ENCODE data around the gene SERHL2. TPM values are rescaled to one million over a fixed set of nuclear protein-coding genes. Genes with fewer than 3 reads are reported as not detected.
"Not testable (repeated sequence)": the region's sequence is repeated elsewhere in the genome, so short reads cannot be mapped to it uniquely, and the experiment has no call there.

The SERHL2 gene
- total and polyA plus RNA-seq, 12 donors = 1.4 to 6.1 (median 3.5) TPM

DNA sequence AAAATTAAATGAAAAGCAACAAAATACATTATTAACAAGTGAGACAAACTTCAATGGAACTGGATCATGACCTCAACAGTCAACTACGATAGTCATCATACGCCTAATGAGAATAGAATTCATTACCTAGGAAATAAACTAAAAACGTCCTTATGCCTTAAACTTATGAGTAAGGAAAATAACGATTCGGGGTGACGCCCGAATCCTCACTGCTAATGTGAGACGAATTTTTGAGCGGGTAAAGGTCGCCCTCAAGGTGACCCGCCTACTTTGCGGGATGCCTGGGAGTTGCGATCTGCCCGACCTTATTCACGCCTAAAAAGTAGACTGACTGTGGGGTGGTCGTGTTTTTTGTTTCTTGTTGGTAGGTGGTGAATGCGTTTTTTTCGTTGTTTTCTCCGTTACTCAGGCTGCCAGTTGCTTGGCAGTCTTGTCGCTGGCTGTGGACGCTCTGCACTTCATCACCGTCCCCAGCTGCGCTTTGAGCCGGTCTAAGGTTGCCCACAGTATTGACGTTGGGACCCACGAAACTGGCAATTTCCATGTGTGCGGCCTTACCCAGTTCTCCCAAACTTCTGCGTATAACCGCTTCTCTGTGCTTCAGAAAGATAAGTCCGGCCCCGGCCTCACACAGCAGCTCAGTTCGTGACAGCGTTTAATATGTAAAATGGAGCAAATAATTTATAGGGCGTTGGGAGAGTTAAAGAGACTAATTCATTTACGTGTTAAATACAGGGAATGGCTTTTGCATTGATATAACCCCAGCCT, 61.5 kb downstream of the SERHL2 start:
- WGBS, 2 donors = 0% methylated on average over 35 of the region's 35 CpGs
- H3K27ac ChIP-seq = peak overlapping the region; percentile 79 to 99 (median 97)
- TF ChIP-seq, protein P1, sequence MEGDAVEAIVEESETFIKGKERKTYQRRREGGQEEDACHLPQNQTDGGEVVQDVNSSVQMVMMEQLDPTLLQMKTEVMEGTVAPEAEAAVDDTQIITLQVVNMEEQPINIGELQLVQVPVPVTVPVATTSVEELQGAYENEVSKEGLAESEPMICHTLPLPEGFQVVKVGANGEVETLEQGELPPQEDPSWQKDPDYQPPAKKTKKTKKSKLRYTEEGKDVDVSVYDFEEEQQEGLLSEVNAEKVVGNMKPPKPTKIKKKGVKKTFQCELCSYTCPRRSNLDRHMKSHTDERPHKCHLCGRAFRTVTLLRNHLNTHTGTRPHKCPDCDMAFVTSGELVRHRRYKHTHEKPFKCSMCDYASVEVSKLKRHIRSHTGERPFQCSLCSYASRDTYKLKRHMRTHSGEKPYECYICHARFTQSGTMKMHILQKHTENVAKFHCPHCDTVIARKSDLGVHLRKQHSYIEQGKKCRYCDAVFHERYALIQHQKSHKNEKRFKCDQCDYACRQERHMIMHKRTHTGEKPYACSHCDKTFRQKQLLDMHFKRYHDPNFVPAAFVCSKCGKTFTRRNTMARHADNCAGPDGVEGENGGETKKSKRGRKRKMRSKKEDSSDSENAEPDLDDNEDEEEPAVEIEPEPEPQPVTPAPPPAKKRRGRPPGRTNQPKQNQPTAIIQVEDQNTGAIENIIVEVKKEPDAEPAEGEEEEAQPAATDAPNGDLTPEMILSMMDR (IDR thresholded peaks at IDR 0.05) = no peak
- no peaks in the 10 kb centered on the region for H3K9me3 ChIP-seq
- DNase-seq = peak; percentile 77 to 91
- H3K4me1 ChIP-seq = peaks cover 10 to 63% (median 53%) of the 10 kb centered on the region in 9 donors
- peak overlapping the region in 9 of 10 donors; percentile 9 to 93 (median 83) for H3K4me3 ChIP-seq
- intact Hi-C loops (cut with DNase I) = loop anchor here in 2 of 10 donors (2.0 to 10.0 kb wide), 2 partner anchors 30 to 100 kb away; partner anchors contain the start of gene RRP7A (in 1 of the 2)
- no peaks in the 10 kb centered on the region for H3K27me3 ChIP-seq
- ATAC-seq = peak; percentile 64 to 85 (median 76)
- peaks cover 0 to 36% (median 13%) of the 10 kb centered on the region in 9 donors for H3K36me3 ChIP-seq

DNA sequence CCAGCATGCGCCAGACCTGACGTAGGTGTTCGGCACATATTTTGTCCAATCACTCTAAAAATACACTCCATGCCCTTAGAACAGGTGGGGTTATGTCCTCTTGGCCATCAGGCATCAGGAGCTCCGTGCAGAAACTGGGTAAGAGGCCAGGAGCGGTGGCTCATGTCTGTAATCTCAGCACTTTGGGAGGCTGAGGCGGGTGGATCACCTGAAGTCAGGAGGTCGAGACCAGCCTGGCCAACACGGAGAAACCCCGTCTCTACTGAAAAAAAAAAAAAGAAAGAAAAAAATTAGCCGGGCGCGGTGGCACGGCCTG, 62.1 kb downstream of the SERHL2 start:
- H3K9me3 ChIP-seq, DNase-seq, H3K27me3 ChIP-seq: not testable (repeated sequence)
- Histone ChIP-seq H3K36me3 (peaks cover 0 to 39% (median 13%) of the 10 kb centered on the region in 9 donors), H3K4me1 (peaks cover 10 to 57% (median 48%) of the 10 kb centered on the region in 9 donors), H3K4me3 (peak overlapping the region in 8 of 10 donors; percentile 9 to 93 (median 84)), H3K27ac (peak overlapping the region; percentile 79 to 99 (median 97))
- ATAC-seq = peak in 5 of 8 donors; percentile 0 to 32 (median 0)
- intact Hi-C loops (cut with DNase I) = loop anchor here in 3 of 10 donors (2.0 to 10.0 kb wide), 2 partner anchors 29 to 101 kb away; partner anchors contain the start of gene RRP7A (in 1 of the 3)
- 20 to 22% methylated on average over 13 of the region's 13 CpGs for WGBS, 2 donors

DNA sequence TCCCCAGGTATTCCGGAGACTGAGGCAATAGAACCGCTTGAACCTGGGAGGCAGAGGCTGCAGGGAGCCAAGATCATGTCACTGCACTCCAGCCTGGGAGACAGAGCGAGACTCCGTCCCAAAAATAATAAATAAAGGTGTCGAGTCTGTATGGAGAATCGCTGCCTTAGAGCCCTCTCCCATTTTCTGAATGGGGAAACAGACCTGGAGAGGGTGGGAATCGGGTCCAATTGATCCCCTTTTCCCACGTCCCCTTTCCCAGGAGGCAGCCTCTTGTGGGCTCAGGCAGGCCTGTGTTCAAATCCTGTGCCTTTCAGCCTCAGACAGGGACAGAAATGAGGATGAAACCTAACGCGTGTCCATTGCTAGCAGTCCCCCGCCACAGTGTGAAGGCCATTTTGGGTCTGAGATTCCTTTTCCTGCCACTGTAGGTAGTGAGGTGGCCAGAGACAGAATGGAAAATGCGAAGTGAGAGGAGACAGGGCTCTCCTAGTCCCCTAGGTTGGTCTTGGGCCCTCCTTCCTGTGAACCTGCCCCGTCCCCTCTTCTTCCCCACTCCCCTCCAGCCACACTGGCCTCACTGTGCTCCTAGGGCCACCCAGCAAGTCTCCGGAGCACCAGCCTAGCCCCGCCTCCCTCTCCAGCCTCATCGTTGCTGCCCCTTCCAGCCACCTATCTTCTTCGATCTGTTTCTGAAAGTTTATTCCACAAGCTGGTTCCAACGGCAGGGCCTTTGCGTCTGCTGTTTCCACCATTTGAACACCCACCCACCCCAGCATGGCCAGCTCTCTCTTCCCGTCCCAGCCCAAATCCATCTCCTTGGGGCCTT, 63.6 kb downstream of the SERHL2 start:
- no peak overlapping the region for H3K4me3 ChIP-seq
- no peak for ATAC-seq
- DNase-seq = no peak
- TF ChIP-seq, protein P1 (IDR thresholded peaks at IDR 0.05) = no peak
- H3K4me1 ChIP-seq = peaks cover 15 to 55% (median 41%) of the 10 kb centered on the region in 9 donors
- H3K27me3 ChIP-seq = no peaks in the 10 kb centered on the region
- intact Hi-C loops (cut with DNase I) = loop anchor here in 2 of 10 donors (2.0 to 10.0 kb wide), 2 partner anchors 27 to 103 kb away; partner anchors contain the start of gene RRP7A (in 1 of the 2)
- no peaks in the 10 kb centered on the region for H3K9me3 ChIP-seq
- peak overlapping the region in 7 of 10 donors; percentile 14 to 98 (median 42) for H3K27ac ChIP-seq
- H3K36me3 ChIP-seq = peaks cover 0 to 32% (median 13%) of the 10 kb centered on the region in 9 donors
- 63 to 65% methylated on average over 20 of the region's 20 CpGs for WGBS, 2 donors

DNA sequence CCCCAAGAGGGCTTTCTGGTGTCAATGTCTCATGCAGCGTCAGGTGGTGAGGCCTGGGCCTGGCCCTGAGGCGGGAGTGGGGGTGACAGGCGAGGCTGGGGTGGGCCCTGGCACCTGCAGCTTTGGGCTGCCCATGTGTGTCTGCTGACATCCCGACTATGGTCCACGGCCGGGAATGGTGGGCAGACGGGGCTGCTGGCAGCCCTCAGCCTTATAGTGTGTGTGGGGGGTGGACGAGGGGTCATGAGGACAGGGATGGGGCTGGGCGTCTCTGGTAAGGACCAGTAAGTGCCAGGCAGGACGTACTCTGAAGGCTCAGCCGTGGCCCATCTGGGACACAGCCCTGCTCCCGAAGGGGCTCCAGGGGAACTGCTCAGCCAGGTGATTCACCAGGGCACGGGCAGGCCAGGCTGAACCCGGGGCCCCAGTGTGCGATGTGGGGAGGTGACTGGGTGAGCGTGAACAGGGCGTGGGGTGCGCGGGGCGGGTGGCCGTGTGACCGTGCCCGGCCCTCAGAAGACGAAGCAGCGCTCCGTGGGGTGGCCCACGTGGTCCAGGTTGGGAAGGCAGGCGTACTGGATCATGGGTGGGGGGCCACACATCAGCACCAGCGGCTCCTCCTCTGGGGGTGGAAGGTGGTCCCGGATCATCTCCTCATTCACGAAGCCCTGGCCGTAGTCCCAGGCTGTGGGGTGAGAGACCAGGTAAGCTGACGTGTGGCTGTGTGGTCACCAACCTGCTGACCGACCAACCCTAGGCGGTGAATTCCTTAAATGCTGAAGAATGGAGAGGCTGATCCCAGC, 65.7 kb downstream of the SERHL2 start:
- 91 to 92% methylated on average over 29 to 35 of the region's 35 CpGs for WGBS, 2 donors
- no peak overlapping the region for H3K4me3 ChIP-seq
- H3K27me3 ChIP-seq = no peaks in the 10 kb centered on the region
- TF ChIP-seq, protein P1 (IDR thresholded peaks at IDR 0.05) = no peak
- H3K4me1 ChIP-seq = peaks cover 5 to 54% (median 26%) of the 10 kb centered on the region in 9 donors
- ATAC-seq = no peak
- DNase-seq = no peak
- intact Hi-C loops (cut with DNase I) = loop anchor here in 6 of 10 donors (2.0 to 10.0 kb wide), 7 partner anchors 23 to 203 kb away; partner anchors contain the start of gene RRP7A (in 1 of the 6)
- H3K36me3 ChIP-seq = peaks cover 0 to 49% (median 22%) of the 10 kb centered on the region in 9 donors
- peak overlapping the region in 1 of 10 donors; percentile 5 for H3K27ac ChIP-seq
- H3K9me3 ChIP-seq = no peaks in the 10 kb centered on the region
